ENCODE results near the gene POLR3K. TPM values are rescaled to one million over a fixed set of nuclear protein-coding genes. Genes with fewer than 3 reads are reported as not detected.
"Not testable (repeated sequence)": the region's sequence is repeated elsewhere in the genome, so short reads cannot be mapped to it uniquely, and the experiment has no call there.

The POLR3K gene
- total RNA-seq, 1 donor from 2014 or later = 7.1 TPM

- intact Hi-C loops (cut with DNase I) = no loop called here
- DNase-seq (ENCODE audit: low spot score) (no peak), ATAC-seq (no peak)
These were observed 3.0 kb upstream of the POLR3K start for GRCh38 chr16:56231-56927.

- ATAC-seq (no peak), DNase-seq (ENCODE audit: low spot score) (no peak)
- intact Hi-C loops (cut with DNase I) = no loop called here
These were observed 2.2 kb upstream of the POLR3K start for GRCh38 chr16:55571-56136.

- intact Hi-C loops (cut with DNase I) = no loop called here
- ATAC-seq (no peak), DNase-seq (ENCODE audit: low spot score) (no peak)
These were observed 801 bp upstream of the POLR3K start for GRCh38 chr16:54237-54581.

- intact Hi-C loops (cut with DNase I) = no loop called here
- ATAC-seq (no peak), DNase-seq (ENCODE audit: low spot score) (no peak)
These were observed 2.4 kb downstream of the POLR3K start for GRCh38 chr16:50769-51591.

- intact Hi-C loops (cut with DNase I) = no loop called here
- no peak for DNase-seq (ENCODE audit: low spot score)
- ATAC-seq = no peak
These were observed 6.2 kb downstream of the POLR3K start for GRCh38 chr16:47234-47633.

GRCh38 chr16:46510-46909 is 6.9 kb downstream of the POLR3K start:
- ATAC-seq; intact Hi-C loops (cut with DNase I); DNase-seq (ENCODE audit: low spot score): not testable (repeated sequence)

GRCh38 chr16:45454-45853 is 8.0 kb downstream of the POLR3K start:
- ATAC-seq = no peak
- no peak for DNase-seq (ENCODE audit: low spot score)
- intact Hi-C loops (cut with DNase I) = no loop called here

- intact Hi-C loops (cut with DNase I) = no loop called here
- DNase-seq (ENCODE audit: low spot score) = no peak
- ATAC-seq = no peak
These were observed 8.8 kb downstream of the POLR3K start for GRCh38 chr16:44655-45054.

GRCh38 chr16:43294-43693 is 10.1 kb downstream of the POLR3K start:
- DNase-seq (ENCODE audit: low spot score) (no peak), ATAC-seq (no peak)
- intact Hi-C loops (cut with DNase I) = no loop called here

GRCh38 chr16:42691-43090 is 10.7 kb downstream of the POLR3K start:
- ATAC-seq (no peak), DNase-seq (ENCODE audit: low spot score) (no peak)
- intact Hi-C loops (cut with DNase I) = no loop called here

- ATAC-seq = no peak
- intact Hi-C loops (cut with DNase I) = no loop called here
- no peak for DNase-seq (ENCODE audit: low spot score)
These were observed 11.3 kb downstream of the POLR3K start for GRCh38 chr16:42069-42457.

GRCh38 chr16:41439-42068 is 11.9 kb downstream of the POLR3K start:
- intact Hi-C loops (cut with DNase I) = no loop called here
- no peak for ATAC-seq
- no peak for DNase-seq (ENCODE audit: low spot score)

GRCh38 chr16:38941-39892 is 14.2 kb downstream of the POLR3K start:
- intact Hi-C loops (cut with DNase I) = no loop called here
- ATAC-seq (no peak), DNase-seq (ENCODE audit: low spot score) (no peak)

- intact Hi-C loops (cut with DNase I); ATAC-seq; DNase-seq (ENCODE audit: low spot score): not testable (repeated sequence)
These were observed 15.2 kb downstream of the POLR3K start for GRCh38 chr16:38206-38605.

- ATAC-seq (no peak), DNase-seq (ENCODE audit: low spot score) (no peak)
- intact Hi-C loops (cut with DNase I) = no loop called here
These were observed 15.9 kb downstream of the POLR3K start for GRCh38 chr16:37511-37910.

GRCh38 chr16:36336-36984 is 16.9 kb downstream of the POLR3K start:
- intact Hi-C loops (cut with DNase I) = no loop called here
- ATAC-seq (no peak), DNase-seq (ENCODE audit: low spot score) (no peak)

- ATAC-seq (no peak), DNase-seq (ENCODE audit: low spot score) (no peak)
- intact Hi-C loops (cut with DNase I) = no loop called here
These were observed 17.6 kb downstream of the POLR3K start for GRCh38 chr16:35678-36305.
